AG09319 (cell line): ENCODE data around the gene MTLN.
"Not testable (repeated sequence)": the region's sequence is repeated elsewhere in the genome, so short reads cannot be mapped to it uniquely, and the experiment has no call there.

Source experiments
- DNase-seq: peaks from one replicate; pipeline ENCODE4 v3.0.0-alpha.2; 2010; ENCODE audit warnings: low read depth; ENCODE audit errors: extremely low read depth
- CTCF ChIP-seq: IDR thresholded peaks from 2 replicates; pipeline ENCODE4 v1.5.1; 2011; ENCODE audit warnings: low read depth, mild to moderate bottlenecking, inconsistent platforms, low read length, moderate library complexity

MTLN gene

GRCh38 chr2:110219496-110220189 is 7.3 kb upstream of the MTLN start:
- no peak for DNase-seq
- TF ChIP-seq CTCF, result no peak

GRCh38 chr2:110218889-110219288 is 6.5 kb upstream of the MTLN start:
- not testable (repeated sequence) for DNase-seq

- DNase-seq, result no peak
- TF ChIP-seq CTCF, result no peak
Observed at GRCh38 chr2:110216803-110217202, 4.5 kb upstream of the MTLN start.

GRCh38 chr2:110216199-110216598 is 3.9 kb upstream of the MTLN start:
- no peak for TF ChIP-seq CTCF
- DNase-seq, result no peak

- DNase-seq, result no peak
- no peak for TF ChIP-seq CTCF
Observed at GRCh38 chr2:110215566-110216158, 3.3 kb upstream of the MTLN start.

- TF ChIP-seq CTCF, result no peak
Observed at GRCh38 chr2:110215091-110215490, 2.7 kb upstream of the MTLN start.

GRCh38 chr2:110213522-110213921 is 1.2 kb upstream of the MTLN start:
- DNase-seq, result not testable (repeated sequence)

More at GRCh38 chr2:110215091-110215490, 2.7 kb upstream of the MTLN start:
- DNase-seq, result no peak

GRCh38 chr2:110205660-110206455 is 6.5 kb downstream of the MTLN start:
- no peak for DNase-seq
- no peak for TF ChIP-seq CTCF
